Rectal smooth muscle tissue (tissue), 1 donor: ENCODE results near the gene LPAR3.

Experiments
- H3K27ac ChIP-seq: one replicate; pipeline ENCODE4 v1.7.0; 2013; ENCODE audit warnings: low read depth, low read length, inconsistent platforms
- H3K27me3 ChIP-seq: one replicate; pipeline ENCODE4 v1.7.0; 2013; ENCODE audit warnings: low read length; ENCODE audit not compliant: control insufficient read depth, insufficient read depth
- H3K36me3 ChIP-seq: one replicate; pipeline ENCODE4 v1.7.0; 2013; ENCODE audit warnings: low read length; ENCODE audit not compliant: control insufficient read depth, insufficient read depth
- H3K4me1 ChIP-seq: one replicate; pipeline ENCODE4 v1.7.0; 2013; ENCODE audit warnings: low read length; ENCODE audit not compliant: control insufficient read depth, insufficient read depth
- H3K4me3 ChIP-seq: one replicate; pipeline ENCODE4 v1.7.0; 2013; ENCODE audit warnings: low read length
- H3K9ac ChIP-seq: one replicate; pipeline ENCODE4 v1.7.0; 2013; ENCODE audit warnings: low read length

The LPAR3 gene

DNA sequence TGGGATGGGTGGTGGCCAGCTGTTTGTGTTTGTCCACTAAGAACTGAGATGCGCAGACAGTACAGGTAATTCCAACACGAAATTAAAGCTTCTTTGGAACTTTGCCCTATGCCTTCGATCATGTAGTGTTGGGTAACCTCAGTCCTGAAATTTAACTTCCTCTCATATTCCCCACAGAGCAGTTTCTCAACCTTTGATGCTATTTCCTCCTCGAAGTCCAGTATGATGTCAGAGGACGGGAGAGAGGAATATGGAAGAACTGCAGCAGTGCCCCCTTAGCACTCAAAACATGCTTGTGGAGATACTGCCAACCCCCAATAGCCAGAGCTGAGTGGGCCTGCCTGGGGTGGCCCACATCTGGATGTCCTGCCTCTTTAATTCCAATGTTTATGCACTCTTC, 3.6 kb downstream of the LPAR3 start:
- Histone ChIP-seq H3K4me3 (no peak overlapping the region), H3K27ac (no peak overlapping the region), H3K27me3 (peaks cover 4% of the 10 kb centered on the region), H3K9ac (no peak overlapping the region), H3K4me1 (no peaks in the 10 kb centered on the region), H3K36me3 (no peaks in the 10 kb centered on the region)

DNA sequence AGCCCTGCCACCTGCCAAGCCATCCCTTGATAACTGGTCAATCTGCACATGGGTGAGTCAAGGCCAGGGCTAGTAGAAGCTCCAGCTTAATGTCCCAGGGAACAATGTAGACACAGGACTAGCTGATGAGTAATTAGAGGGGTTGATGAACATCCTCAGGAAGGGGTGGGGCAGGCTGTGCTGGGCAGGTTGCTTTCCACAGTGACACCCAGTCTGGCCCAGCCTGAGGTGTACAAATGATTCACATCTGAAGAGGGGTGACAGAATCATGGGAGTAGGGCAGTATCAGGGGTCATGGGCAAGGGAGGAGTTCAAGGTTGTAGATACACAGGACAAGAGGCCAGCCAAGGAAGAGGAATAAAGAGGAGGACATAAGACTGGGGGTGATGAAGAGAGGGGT, 4.3 kb downstream of the LPAR3 start:
- Histone ChIP-seq H3K27ac (no peak overlapping the region), H3K9ac (no peak overlapping the region), H3K27me3 (peaks cover 4% of the 10 kb centered on the region), H3K4me3 (no peak overlapping the region), H3K36me3 (no peaks in the 10 kb centered on the region), H3K4me1 (no peaks in the 10 kb centered on the region)

DNA sequence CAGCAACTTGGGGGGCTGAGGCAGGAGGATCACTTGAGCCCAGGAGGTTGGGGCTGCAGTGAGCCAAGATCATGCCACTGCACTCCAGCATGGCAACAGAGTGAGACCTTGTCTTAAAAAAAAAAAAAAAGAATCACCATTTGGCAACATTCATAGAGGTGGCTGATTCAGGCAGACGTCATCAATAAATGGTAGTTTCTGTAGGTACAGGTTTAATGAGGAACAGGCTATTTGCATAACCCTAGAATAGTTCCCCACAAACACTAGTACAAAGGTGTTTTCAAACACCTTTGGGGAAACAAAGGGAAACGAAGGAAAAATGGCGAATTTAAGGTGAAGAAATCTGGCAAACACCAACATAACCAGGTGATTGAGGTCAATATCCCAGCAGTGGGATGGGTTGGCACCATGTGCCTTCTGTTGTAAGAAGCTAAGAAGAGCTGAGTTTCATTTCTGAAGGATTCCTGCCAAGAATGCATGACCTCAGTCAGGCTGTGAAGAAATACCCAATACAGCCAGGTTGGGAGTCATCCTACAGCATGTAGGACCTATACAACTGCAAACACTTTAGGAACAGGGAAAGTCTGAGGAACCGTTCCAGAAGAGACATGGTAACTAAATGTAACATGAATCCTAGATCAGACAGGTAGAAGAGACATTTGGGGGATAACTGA, 5.6 kb downstream of the LPAR3 start:
- H3K27me3 ChIP-seq: no peaks in the 10 kb centered on the region
- no peaks in the 10 kb centered on the region for H3K36me3 ChIP-seq
- H3K4me1 ChIP-seq: no peaks in the 10 kb centered on the region
- no peak overlapping the region for H3K4me3 ChIP-seq
- H3K27ac ChIP-seq: no peak overlapping the region
- no peak overlapping the region for H3K9ac ChIP-seq

DNA sequence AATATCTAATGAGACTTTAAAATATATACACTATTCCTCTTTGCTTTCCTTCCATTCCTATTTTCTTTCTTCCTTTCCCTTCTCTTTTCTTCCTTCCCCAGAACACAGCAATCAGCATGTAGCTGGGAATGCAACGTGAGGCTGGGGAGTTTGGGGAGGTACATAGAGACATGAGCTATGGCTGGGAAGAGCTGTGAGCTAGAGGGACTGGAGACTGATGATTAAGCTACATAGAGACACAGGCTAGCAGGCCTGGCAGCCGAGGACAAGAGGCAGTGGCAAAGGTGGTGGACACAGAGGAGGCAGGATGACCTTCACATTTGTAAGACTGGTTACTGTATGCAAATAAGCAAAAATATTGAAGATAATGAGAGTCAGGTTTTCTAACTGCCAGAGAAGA, 7.5 kb downstream of the LPAR3 start:
- no peaks in the 10 kb centered on the region for H3K27me3 ChIP-seq
- H3K27ac ChIP-seq: no peak overlapping the region
- no peaks in the 10 kb centered on the region for H3K36me3 ChIP-seq
- H3K4me3 ChIP-seq: no peak overlapping the region
- H3K4me1 ChIP-seq: no peaks in the 10 kb centered on the region
- H3K9ac ChIP-seq: no peak overlapping the region

DNA sequence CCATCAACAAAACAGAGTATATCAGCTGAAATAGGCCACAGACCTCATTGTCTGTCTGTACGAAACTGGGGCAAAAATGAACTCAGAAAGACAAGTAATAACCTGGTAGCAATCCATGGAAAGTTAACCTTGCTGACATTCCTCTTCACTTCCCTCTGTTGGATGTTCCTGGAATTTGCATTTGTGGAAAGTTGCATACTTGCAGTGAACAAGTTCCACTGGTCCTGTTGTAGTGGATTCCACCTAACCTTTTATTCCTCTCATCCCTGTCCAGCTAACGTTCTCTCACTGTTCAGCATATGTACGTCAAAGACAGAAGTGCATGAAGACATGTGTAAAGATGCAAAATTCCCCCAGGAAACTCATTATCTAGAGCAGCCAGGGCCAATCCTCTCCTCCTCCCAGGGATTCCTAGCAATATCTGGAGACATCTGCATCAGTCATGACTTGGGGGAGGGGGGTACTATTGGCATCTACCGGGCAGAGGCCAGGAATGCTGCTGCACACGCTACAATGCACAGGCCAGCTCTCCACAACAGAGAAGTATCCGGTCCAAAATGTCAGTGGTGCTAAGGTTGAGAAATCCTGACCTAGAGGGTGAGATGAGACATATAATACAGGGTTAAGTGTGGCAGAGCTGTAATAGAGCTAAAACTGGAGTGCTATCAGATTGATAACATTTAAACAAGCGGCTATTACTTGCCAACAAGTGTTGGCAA, 8.2 kb downstream of the LPAR3 start:
- H3K4me3 ChIP-seq: no peak overlapping the region
- H3K4me1 ChIP-seq: no peaks in the 10 kb centered on the region
- H3K27me3 ChIP-seq: no peaks in the 10 kb centered on the region
- H3K36me3 ChIP-seq: no peaks in the 10 kb centered on the region
- H3K27ac ChIP-seq: no peak overlapping the region
- no peak overlapping the region for H3K9ac ChIP-seq

DNA sequence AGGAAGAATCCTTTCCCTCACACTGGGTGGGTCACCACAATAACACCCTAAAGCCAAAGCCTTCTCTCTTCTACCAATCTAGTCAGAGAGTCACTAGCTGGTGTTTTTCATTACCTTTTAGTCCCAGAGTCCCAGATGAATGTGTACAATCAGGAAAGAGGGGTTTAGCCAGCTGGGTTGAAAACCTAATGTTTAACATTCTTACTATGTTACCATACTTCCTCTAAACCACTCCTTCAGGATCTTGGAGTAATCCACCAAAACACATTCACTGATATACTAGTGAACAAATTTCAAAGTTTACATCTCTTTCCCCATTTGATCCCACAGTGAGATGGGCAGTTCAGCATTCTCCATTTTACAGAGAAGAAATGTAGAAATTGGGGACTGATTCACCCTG, 9.7 kb downstream of the LPAR3 start:
- Histone ChIP-seq H3K27ac (no peak overlapping the region), H3K27me3 (no peaks in the 10 kb centered on the region), H3K4me1 (no peaks in the 10 kb centered on the region), H3K36me3 (no peaks in the 10 kb centered on the region), H3K9ac (no peak overlapping the region), H3K4me3 (no peak overlapping the region)

DNA sequence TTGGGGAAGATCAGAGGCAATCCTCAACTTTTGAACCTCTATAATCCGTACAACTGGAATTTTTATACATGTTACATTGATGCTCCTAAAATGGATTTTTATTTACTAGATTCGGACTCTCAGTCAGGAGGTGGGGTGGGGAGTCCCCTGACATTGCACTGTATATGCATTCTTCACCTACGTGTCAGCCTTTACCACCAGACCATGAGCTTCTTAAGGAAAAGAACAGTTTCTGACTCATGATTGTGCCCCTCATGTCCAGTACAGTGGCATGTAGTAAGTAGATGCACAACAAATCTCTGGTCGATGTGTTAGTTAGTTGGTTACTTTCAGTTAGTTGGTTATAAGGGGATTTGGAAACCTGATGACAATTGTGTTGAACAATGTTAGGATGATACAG, 15.4 kb downstream of the LPAR3 start:
- H3K4me3 ChIP-seq: no peak overlapping the region
- no peaks in the 10 kb centered on the region for H3K4me1 ChIP-seq
- no peaks in the 10 kb centered on the region for H3K27me3 ChIP-seq
- H3K9ac ChIP-seq: no peak overlapping the region
- H3K36me3 ChIP-seq: no peaks in the 10 kb centered on the region
- H3K27ac ChIP-seq: no peak overlapping the region

DNA sequence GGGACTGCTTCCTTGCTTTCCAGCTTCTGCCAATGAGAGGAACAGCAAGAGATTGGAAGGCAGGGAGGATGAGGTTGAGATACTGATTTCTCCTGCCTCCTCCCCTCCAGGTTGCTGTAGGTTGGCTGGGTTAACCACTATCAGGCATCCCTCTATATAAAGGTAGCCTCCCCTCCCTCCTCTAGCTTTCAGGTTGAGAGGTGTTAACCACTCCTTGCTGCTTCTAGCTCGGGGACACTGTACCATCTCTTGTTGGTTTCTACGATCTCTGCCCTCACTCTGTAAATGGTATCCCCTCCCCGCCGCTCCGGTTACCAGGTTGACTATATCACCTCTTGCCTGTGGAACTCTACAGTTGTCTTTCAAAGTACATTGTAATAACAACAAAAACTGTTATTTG, 16.7 kb downstream of the LPAR3 start:
- Histone ChIP-seq H3K4me3 (no peak overlapping the region), H3K9ac (no peak overlapping the region), H3K27ac (no peak overlapping the region), H3K36me3 (no peaks in the 10 kb centered on the region), H3K27me3 (no peaks in the 10 kb centered on the region), H3K4me1 (no peaks in the 10 kb centered on the region)

DNA sequence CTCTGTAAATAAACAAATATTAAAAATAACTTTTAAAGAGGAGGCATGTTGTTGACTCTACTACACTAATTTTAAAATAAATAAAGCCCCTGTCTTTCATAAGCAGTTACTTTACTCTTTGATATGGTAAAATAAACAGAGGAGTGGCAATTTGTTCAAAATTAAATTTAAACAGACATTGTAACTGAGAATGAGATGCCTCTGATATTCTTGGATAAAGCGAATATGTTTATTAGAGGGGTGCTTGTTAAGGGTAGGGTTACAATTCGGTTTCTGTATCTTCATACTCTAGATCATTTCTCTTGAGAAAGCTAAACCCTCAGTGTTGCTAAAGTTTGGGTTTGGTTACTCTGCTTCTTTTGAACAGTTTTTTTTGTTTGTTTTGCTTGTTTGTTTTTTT, 19.6 kb downstream of the LPAR3 start:
- H3K36me3 ChIP-seq: no peaks in the 10 kb centered on the region

DNA sequence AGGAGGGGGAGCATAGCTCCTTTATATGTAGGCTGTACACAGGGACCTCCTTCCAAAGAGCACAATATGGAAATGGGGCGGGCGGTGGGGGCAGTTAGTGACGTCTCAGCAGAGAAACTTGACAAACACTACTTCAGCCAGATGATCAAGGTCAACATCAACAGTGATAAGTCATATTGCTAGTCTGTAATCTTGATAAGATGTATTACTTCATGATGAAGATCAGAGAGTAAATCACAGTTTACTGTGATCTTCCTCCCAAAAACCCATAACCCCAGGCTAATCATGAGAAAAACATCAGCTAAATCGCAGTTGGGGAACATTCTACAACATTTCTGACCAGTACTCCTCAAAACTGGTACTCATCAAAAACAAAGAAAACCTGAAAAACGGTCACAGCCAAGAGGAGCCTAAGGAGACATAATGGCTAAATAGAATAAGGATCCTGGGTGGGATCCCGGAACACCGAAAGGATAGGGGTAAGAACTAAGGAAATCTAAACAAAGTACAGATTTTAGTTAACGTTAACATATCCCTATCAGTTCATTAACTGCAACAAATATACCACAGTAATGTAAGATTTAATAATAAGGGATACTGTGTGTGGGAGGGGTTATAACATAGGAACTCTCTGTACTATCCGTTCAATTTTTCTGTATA, 20.2 kb downstream of the LPAR3 start:
- no peak overlapping the region for H3K27ac ChIP-seq
- no peaks in the 10 kb centered on the region for H3K27me3 ChIP-seq
- no peaks in the 10 kb centered on the region for H3K36me3 ChIP-seq
- H3K4me1 ChIP-seq: no peaks in the 10 kb centered on the region
- H3K9ac ChIP-seq: no peak overlapping the region
- no peak overlapping the region for H3K4me3 ChIP-seq

More for the DNA sequence above, 19.6 kb downstream of the LPAR3 start:
- no peak overlapping the region for H3K9ac ChIP-seq
- no peaks in the 10 kb centered on the region for H3K27me3 ChIP-seq
- H3K4me3 ChIP-seq: no peak overlapping the region
- no peak overlapping the region for H3K27ac ChIP-seq
- H3K4me1 ChIP-seq: no peaks in the 10 kb centered on the region

DNA sequence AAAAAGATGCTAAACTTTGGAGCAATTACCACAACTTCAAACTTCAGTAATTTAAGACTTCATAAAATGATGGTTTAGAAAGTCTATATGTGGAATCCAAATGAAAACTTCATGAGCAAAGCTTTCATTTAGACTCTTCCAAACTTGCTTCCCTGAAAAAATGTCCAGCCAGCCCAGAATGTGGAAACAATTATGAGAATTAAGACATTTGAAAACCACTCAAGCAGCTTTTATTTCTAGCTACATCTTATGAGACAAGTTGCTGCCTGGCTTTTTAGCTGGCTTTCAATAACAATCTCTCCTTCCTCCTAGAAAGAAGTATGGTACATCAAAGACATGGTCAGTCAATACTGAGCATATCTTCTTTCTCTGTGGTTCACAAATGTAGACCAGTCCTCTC, 21.8 kb downstream of the LPAR3 start:
- Histone ChIP-seq H3K27me3 (no peaks in the 10 kb centered on the region), H3K36me3 (no peaks in the 10 kb centered on the region), H3K4me1 (no peaks in the 10 kb centered on the region), H3K27ac (no peak overlapping the region), H3K9ac (no peak overlapping the region), H3K4me3 (no peak overlapping the region)

DNA sequence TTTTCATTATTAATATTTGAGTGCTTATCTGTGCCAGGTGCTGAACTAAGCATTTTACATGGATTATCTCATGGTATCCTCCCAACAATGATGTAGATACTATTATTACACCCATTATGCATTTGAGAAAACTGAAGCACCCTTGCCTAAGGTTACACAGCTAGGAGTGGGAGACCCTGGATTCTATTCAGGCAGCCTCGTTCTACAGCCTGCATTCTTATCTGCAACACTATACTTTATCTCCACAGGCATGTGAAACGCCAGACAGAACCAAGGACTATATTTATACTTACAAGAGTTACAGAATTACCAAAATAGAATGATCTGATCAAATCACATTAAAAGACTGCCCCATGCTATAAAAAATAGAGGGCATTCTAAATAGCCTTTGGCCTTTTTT, 22.4 kb downstream of the LPAR3 start:
- Histone ChIP-seq H3K9ac (no peak overlapping the region), H3K27me3 (no peaks in the 10 kb centered on the region), H3K36me3 (no peaks in the 10 kb centered on the region), H3K27ac (no peak overlapping the region), H3K4me3 (no peak overlapping the region), H3K4me1 (no peaks in the 10 kb centered on the region)

DNA sequence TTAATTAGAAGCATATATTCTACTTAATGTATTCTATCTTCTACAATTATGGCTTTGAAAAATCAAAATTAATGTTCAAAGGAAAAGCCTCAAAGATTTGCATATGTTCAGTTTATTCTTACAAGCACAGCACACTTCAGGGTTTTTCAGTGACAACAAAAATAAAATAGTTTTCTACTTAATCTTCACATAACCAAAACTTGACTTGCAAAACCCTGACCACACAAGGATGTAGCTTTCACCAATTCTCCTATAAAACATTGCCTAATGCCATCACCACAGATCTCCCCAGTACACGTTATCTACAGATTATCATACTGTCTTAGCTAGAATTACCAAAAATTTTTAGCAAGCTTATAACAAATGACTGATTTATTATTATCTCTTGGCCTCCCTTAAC, 23.3 kb downstream of the LPAR3 start:
- Histone ChIP-seq H3K27me3 (no peaks in the 10 kb centered on the region), H3K27ac (no peak overlapping the region), H3K4me3 (no peak overlapping the region), H3K36me3 (no peaks in the 10 kb centered on the region), H3K4me1 (no peaks in the 10 kb centered on the region), H3K9ac (no peak overlapping the region)
